Measurements from ENCODE around the gene CCDC97. TPM values are rescaled to one million over a fixed set of nuclear protein-coding genes. Genes with fewer than 3 reads are reported as not detected.
A peak's percentile ranks its signal among the peaks of the same experiment; 100 is the strongest.
"Not testable (repeated sequence)": the region's sequence is repeated elsewhere in the genome, so short reads cannot be mapped to it uniquely, and the experiment has no call there.

CCDC97 gene
- total RNA-seq, 1 donor from 2014 or later, result 15.5 TPM

DNA sequence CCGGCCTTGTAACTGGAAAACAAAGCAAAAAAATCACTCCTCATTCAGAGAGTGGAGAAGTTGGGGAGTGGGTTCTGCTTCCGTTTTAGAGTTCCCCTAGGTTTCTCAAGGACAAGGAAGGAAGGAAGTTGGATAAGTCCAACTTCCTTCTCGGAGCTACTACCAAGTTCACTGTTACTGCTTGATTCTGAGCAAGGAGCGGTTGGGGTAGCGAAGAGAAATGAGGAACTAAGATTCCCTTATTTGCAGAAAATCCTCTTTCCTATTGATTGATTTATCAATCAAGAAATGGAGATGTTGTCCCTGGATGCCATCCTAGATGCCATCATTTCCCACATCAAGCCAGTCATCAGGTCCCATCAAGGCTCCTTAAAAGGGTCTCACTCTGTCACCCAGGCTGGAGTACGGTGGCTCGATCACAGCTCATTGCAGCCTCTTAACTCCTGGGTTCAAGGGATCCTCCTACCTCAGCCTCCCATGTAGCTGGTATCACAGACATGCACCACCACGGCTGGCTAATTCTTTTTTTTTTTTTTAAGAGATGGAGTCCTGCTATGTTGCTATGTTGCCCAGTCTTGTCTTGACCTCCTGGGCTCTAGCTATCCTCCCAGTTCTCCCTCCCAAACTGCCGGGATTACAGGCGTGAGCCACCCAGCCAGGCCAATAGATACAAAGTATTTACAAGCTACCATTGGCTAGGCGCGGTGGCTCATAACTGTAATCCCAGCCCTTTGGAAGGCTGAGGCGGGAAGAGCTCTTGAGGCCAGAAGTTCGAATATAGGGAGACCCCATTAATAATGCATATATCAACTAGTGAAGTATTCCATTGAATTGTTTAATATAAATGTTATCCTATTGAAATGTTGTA lies 54.8 kb downstream of the CCDC97 start:
- TF ChIP-seq, protein P1, sequence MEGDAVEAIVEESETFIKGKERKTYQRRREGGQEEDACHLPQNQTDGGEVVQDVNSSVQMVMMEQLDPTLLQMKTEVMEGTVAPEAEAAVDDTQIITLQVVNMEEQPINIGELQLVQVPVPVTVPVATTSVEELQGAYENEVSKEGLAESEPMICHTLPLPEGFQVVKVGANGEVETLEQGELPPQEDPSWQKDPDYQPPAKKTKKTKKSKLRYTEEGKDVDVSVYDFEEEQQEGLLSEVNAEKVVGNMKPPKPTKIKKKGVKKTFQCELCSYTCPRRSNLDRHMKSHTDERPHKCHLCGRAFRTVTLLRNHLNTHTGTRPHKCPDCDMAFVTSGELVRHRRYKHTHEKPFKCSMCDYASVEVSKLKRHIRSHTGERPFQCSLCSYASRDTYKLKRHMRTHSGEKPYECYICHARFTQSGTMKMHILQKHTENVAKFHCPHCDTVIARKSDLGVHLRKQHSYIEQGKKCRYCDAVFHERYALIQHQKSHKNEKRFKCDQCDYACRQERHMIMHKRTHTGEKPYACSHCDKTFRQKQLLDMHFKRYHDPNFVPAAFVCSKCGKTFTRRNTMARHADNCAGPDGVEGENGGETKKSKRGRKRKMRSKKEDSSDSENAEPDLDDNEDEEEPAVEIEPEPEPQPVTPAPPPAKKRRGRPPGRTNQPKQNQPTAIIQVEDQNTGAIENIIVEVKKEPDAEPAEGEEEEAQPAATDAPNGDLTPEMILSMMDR (IDR thresholded peaks at IDR 0.05; ENCODE audit: borderline replicate concordance), result no peak
- DNase-seq, result no peak
- peaks cover 13% of the 10 kb centered on the region for H3K4me1 ChIP-seq
- no peaks in the 10 kb centered on the region for H3K27me3 ChIP-seq (ENCODE audit: low read depth)
- intact Hi-C loops (cut with micrococcal nuclease), result no loop called here
- peak overlapping the region; percentile 76 for H3K4me3 ChIP-seq
- H3K36me3 ChIP-seq, result no peaks in the 10 kb centered on the region
- no peaks in the 10 kb centered on the region for H3K9me3 ChIP-seq (replicated peaks)
- peak overlapping the region; percentile 97 for H3K27ac ChIP-seq (replicated peaks)

DNA sequence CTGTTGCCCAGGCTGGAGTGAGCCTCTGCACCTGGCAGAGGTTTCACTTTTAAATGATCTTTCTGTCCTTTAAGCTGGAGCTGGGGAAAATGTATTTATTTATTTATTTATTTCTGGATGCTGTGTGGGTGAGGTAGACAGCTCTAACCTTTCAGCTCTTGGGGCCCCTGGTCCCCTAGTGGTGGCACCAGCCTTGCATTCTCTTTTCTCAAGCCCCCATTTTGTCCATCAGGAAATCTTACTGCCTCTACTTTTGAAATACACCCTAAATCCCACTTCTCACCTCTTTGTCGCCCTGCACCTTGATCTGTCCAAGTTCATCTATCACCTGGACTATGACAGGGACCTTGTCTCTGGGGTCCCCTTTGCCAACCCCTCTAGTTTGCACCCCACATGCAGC lies 56.1 kb downstream of the CCDC97 start:
- no peak overlapping the region for H3K27ac ChIP-seq (replicated peaks)
- H3K9me3 ChIP-seq (replicated peaks), result no peaks in the 10 kb centered on the region
- no peak overlapping the region for H3K4me3 ChIP-seq
- TF ChIP-seq, protein P1 (IDR thresholded peaks at IDR 0.05; ENCODE audit: borderline replicate concordance), result no peak
- intact Hi-C loops (cut with micrococcal nuclease), result no loop called here
- no peaks in the 10 kb centered on the region for H3K27me3 ChIP-seq (ENCODE audit: low read depth)
- no peaks in the 10 kb centered on the region for H3K36me3 ChIP-seq
- H3K4me1 ChIP-seq, result peaks cover 13% of the 10 kb centered on the region
- no peak for DNase-seq

DNA sequence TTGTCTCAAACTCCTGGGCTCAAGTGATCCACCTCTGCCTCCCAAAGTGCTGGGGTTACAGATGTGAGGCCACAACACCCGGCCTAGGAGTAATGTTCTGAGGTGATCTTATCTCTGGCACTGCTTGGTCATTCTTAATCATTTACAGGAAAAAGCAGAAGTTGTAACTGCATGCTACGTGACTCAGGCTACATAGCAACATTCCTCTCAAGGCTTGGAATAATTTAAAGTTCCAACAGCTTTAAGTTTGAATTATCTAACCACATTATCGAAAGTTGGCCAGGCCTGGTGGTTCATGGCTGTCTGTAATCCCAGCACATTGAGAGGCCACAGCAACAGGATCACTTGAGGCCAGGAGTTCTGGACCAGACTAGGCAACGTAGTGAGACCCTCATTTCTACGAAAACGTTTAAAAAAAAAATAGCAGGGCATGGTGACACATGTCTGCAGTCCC lies 57.9 kb downstream of the CCDC97 start:
- H3K36me3 ChIP-seq, result no peaks in the 10 kb centered on the region
- no peak for DNase-seq
- H3K9me3 ChIP-seq (replicated peaks), result no peaks in the 10 kb centered on the region
- H3K4me1 ChIP-seq, result peaks cover 13% of the 10 kb centered on the region
- intact Hi-C loops (cut with micrococcal nuclease), result no loop called here
- no peak overlapping the region for H3K27ac ChIP-seq (replicated peaks)
- no peaks in the 10 kb centered on the region for H3K27me3 ChIP-seq (ENCODE audit: low read depth)
- no peak overlapping the region for H3K4me3 ChIP-seq
- TF ChIP-seq, protein P1 (IDR thresholded peaks at IDR 0.05; ENCODE audit: borderline replicate concordance), result no peak

DNA sequence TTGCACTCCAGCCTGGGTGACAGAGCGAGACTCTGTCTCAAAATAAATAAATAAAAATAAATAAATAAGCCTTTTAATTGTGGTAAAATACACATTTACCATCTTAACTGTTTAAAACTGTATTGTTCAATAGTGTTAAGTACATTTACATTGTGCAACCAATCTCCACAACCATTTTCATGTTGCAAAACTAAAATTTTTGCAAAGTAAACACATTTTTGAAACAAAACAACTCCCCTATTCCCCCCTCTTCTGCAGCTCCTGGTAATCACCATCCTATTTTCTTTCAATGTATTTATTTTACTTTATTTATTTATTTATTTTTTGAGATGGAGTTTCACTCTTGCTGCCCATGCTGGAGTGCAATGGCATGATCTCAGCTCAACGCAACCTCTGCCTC lies 59.8 kb downstream of the CCDC97 start:
- Histone ChIP-seq H3K27me3 (ENCODE audit: low read depth) (no peaks in the 10 kb centered on the region), H3K27ac (replicated peaks) (no peak overlapping the region), H3K36me3 (no peaks in the 10 kb centered on the region), H3K4me3 (no peak overlapping the region), H3K9me3 (replicated peaks) (no peaks in the 10 kb centered on the region), H3K4me1 (peaks cover 14% of the 10 kb centered on the region)
- intact Hi-C loops (cut with micrococcal nuclease), result no loop called here
- TF ChIP-seq, protein P1 (IDR thresholded peaks at IDR 0.05; ENCODE audit: borderline replicate concordance), result no peak
- no peak for DNase-seq

DNA sequence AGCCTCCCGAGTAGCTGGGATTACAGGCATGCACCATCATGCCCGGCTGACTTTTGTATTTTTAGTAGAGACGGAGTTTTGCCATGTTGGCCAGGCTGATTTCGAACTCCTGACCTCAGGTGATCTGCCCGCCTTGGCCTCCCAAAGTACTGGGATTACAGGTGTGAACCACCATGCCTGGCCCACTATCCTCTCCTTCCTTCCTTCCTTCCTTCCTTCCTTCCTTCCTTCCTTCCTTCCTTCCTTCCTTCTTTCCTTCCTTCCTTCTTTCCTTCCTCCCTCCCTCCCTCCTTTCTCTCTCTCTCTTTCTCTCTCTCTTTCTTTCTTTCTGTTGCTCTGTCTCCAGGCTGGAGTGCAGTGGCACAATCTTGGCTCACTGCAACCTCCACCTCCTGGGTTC lies 61.1 kb downstream of the CCDC97 start:
- H3K9me3 ChIP-seq (replicated peaks); H3K27me3 ChIP-seq (ENCODE audit: low read depth); H3K27ac ChIP-seq (replicated peaks); DNase-seq; intact Hi-C loops (cut with micrococcal nuclease); H3K36me3 ChIP-seq; H3K4me3 ChIP-seq: not testable (repeated sequence)
- peaks cover 24% of the 10 kb centered on the region for H3K4me1 ChIP-seq

DNA sequence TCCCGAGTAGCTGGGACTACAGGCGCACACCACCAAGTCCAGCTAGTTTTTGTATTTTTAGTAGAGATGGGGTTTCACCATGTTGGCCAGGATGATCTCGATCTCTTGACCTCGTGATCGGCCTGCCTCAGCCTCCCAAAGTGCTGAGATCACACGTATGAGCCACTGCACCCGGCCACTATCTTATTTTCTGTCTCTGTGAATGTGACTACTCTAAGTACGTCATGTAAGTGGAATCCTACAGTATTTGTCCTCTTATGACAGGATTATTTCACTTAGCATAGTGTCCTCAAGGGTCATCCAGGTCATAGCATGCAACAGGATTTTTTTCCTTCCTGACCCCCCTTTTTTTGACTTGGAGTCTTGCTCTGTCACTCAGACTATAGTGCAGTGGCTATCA lies 61.6 kb downstream of the CCDC97 start:
- TF ChIP-seq, protein P1 (IDR thresholded peaks at IDR 0.05; ENCODE audit: borderline replicate concordance), result no peak

More for the DNA sequence above, 61.6 kb downstream of the CCDC97 start:
- no peak overlapping the region for H3K27ac ChIP-seq (replicated peaks)
- DNase-seq, result no peak
- intact Hi-C loops (cut with micrococcal nuclease), result no loop called here
- H3K4me3 ChIP-seq, result no peak overlapping the region
- H3K27me3 ChIP-seq (ENCODE audit: low read depth), result no peaks in the 10 kb centered on the region
- no peaks in the 10 kb centered on the region for H3K9me3 ChIP-seq (replicated peaks)
- no peaks in the 10 kb centered on the region for H3K36me3 ChIP-seq
- peaks cover 29% of the 10 kb centered on the region for H3K4me1 ChIP-seq
